Stimulated activated naive B cell treated with anti-CD40 and anti-IgM and Interleukin-4, amounts not matched to agents 10 μg/mL and 1 μg/mL and 100 μg/mL, for 72 hours (primary cell): Measurements from ENCODE around the gene VPS54.
"Not testable (repeated sequence)": the region's sequence is repeated elsewhere in the genome, so short reads cannot be mapped to it uniquely, and the experiment has no call there.

Source experiments
- ATAC-seq, 2 donors: fragments of 150-1000 bp; cut with Tn5 transposase; replicated peaks; 2 replicates each; pipeline ENCODE4 v1.10.0; 2021; ENCODE audit warnings: moderate library complexity in 1 of 2
- DNase-seq: peaks from one replicate; pipeline ENCODE4 v3.0.0; 2021
- H3K27ac Mint-ChIP-seq: one replicate; pipeline ENCODE4 v1.8.0; 2022; ENCODE audit warnings: mild to moderate bottlenecking, mixed read lengths
- H3K27me3 Mint-ChIP-seq, 2 donors: one replicate each; pipeline ENCODE4 v1.8.0; 2022; ENCODE audit warnings: mixed read lengths in 2 of 2
- H3K36me3 Mint-ChIP-seq, 2 donors: one replicate each; pipeline ENCODE4 v1.8.0; 2022; ENCODE audit warnings: mixed read lengths in 2 of 2, mild to moderate bottlenecking in 1 of 2
- H3K4me1 Mint-ChIP-seq, 2 donors: one replicate each; pipeline ENCODE4 v1.8.0; 2022; ENCODE audit warnings: mixed read lengths in 2 of 2, mild to moderate bottlenecking in 1 of 2
- H3K4me3 Mint-ChIP-seq, 2 donors: one replicate each; pipeline ENCODE4 v1.8.0; 2022; ENCODE audit warnings: mild to moderate bottlenecking in 2 of 2, mixed read lengths in 2 of 2, moderate library complexity in 1 of 2
- H3K9me3 Mint-ChIP-seq, 2 donors: one replicate each; pipeline ENCODE4 v1.8.0; 2022; ENCODE audit warnings: mixed read lengths in 2 of 2, mild to moderate bottlenecking in 1 of 2

The VPS54 gene

GRCh38 chr2:63975036-63975435 lies 44.2 kb downstream of the VPS54 start:
- not testable (repeated sequence) for H3K27ac Mint-ChIP-seq, DNase-seq, ATAC-seq, H3K9me3 Mint-ChIP-seq, H3K27me3 Mint-ChIP-seq, H3K4me1 Mint-ChIP-seq, H3K4me3 Mint-ChIP-seq
- peaks cover 14 to 43% of the 10 kb centered on the region in 2 donors for H3K36me3 Mint-ChIP-seq

GRCh38 chr2:63962186-63962585 lies 57.0 kb downstream of the VPS54 start:
- no peak for ATAC-seq

GRCh38 chr2:63950414-63950813 lies 68.8 kb downstream of the VPS54 start:
- Mint-ChIP-seq H3K36me3 (peaks cover 33 to 36% of the 10 kb centered on the region in 2 donors), H3K27me3 (no peaks in the 10 kb centered on the region), H3K4me1 (no peaks in the 10 kb centered on the region), H3K9me3 (peaks cover 4 to 8% of the 10 kb centered on the region in 2 donors), H3K4me3 (no peak overlapping the region), H3K27ac (no peak overlapping the region)
- DNase-seq (no peak), ATAC-seq (no peak)

More at GRCh38 chr2:63962186-63962585, 57.0 kb downstream of the VPS54 start:
- Mint-ChIP-seq H3K9me3 (no peaks in the 10 kb centered on the region), H3K4me3 (no peak overlapping the region), H3K4me1 (no peaks in the 10 kb centered on the region), H3K36me3 (peaks cover 8 to 16% of the 10 kb centered on the region in 2 donors), H3K27me3 (no peaks in the 10 kb centered on the region), H3K27ac (no peak overlapping the region)
- DNase-seq, result no peak

- no peaks in the 10 kb centered on the region for H3K27me3 Mint-ChIP-seq
- peaks cover 16 to 30% of the 10 kb centered on the region in 2 donors for H3K36me3 Mint-ChIP-seq
- H3K9me3 Mint-ChIP-seq, result peaks cover 3% of the 10 kb centered on the region in 2 donors
- no peaks in the 10 kb centered on the region for H3K4me1 Mint-ChIP-seq
- ATAC-seq (no peak), DNase-seq (no peak)
- no peak overlapping the region for H3K4me3 Mint-ChIP-seq
- no peak overlapping the region for H3K27ac Mint-ChIP-seq
Measured at GRCh38 chr2:63942788-63943187, 76.4 kb downstream of the VPS54 start.

GRCh38 chr2:63932104-63932503 lies 87.1 kb downstream of the VPS54 start:
- H3K36me3 Mint-ChIP-seq, result peaks cover 52 to 61% of the 10 kb centered on the region in 2 donors
- not testable (repeated sequence) for H3K9me3 Mint-ChIP-seq, H3K27ac Mint-ChIP-seq, ATAC-seq, DNase-seq, H3K4me1 Mint-ChIP-seq, H3K27me3 Mint-ChIP-seq, H3K4me3 Mint-ChIP-seq

GRCh38 chr2:63926815-63927214 lies 92.4 kb downstream of the VPS54 start:
- H3K27ac Mint-ChIP-seq, result no peak overlapping the region
- H3K36me3 Mint-ChIP-seq, result peaks cover 57 to 64% of the 10 kb centered on the region in 2 donors
- ATAC-seq (no peak), DNase-seq (no peak)
- H3K4me3 Mint-ChIP-seq, result no peak overlapping the region
- peaks cover 0 to 5% of the 10 kb centered on the region in 2 donors for H3K9me3 Mint-ChIP-seq
- H3K27me3 Mint-ChIP-seq, result no peaks in the 10 kb centered on the region
- H3K4me1 Mint-ChIP-seq, result peaks cover 3 to 8% of the 10 kb centered on the region in 2 donors

- no peak for DNase-seq
- Mint-ChIP-seq H3K9me3 (no peaks in the 10 kb centered on the region), H3K4me1 (no peaks in the 10 kb centered on the region), H3K27ac (no peak overlapping the region), H3K4me3 (no peak overlapping the region), H3K27me3 (no peaks in the 10 kb centered on the region), H3K36me3 (peaks cover 14 to 31% of the 10 kb centered on the region in 2 donors)
- ATAC-seq, result no peak
Measured at GRCh38 chr2:63914311-63914710, 104.9 kb downstream of the VPS54 start.

- no peaks in the 10 kb centered on the region for H3K27me3 Mint-ChIP-seq
- no peak for ATAC-seq
- H3K4me3 Mint-ChIP-seq, result no peak overlapping the region
- no peak for DNase-seq
- H3K36me3 Mint-ChIP-seq, result peaks cover 56 to 83% of the 10 kb centered on the region in 2 donors
- H3K4me1 Mint-ChIP-seq, result no peaks in the 10 kb centered on the region
- H3K27ac Mint-ChIP-seq, result no peak overlapping the region
- H3K9me3 Mint-ChIP-seq, result peaks cover 0 to 11% of the 10 kb centered on the region in 2 donors
Measured at GRCh38 chr2:63903003-63903402, 116.2 kb downstream of the VPS54 start.

- no peak for ATAC-seq
- Mint-ChIP-seq H3K9me3 (peaks cover 0 to 11% of the 10 kb centered on the region in 2 donors), H3K27me3 (no peaks in the 10 kb centered on the region), H3K4me1 (no peaks in the 10 kb centered on the region), H3K4me3 (no peak overlapping the region), H3K36me3 (peaks cover 50 to 76% of the 10 kb centered on the region in 2 donors), H3K27ac (peak overlapping the region; percentile 37)
- DNase-seq, result no peak
Measured at GRCh38 chr2:63902149-63902548, 117.1 kb downstream of the VPS54 start.

- no peak overlapping the region for H3K4me3 Mint-ChIP-seq
- H3K4me1 Mint-ChIP-seq, result no peaks in the 10 kb centered on the region
- no peaks in the 10 kb centered on the region for H3K27me3 Mint-ChIP-seq
- H3K36me3 Mint-ChIP-seq, result peaks cover 38 to 56% of the 10 kb centered on the region in 2 donors
- peaks cover 0 to 9% of the 10 kb centered on the region in 2 donors for H3K9me3 Mint-ChIP-seq
- H3K27ac Mint-ChIP-seq, result no peak overlapping the region
- DNase-seq (no peak), ATAC-seq (no peak)
Measured at GRCh38 chr2:63899639-63900038, 119.6 kb downstream of the VPS54 start.

- ATAC-seq (no peak), DNase-seq (no peak)
- H3K27me3 Mint-ChIP-seq, result no peaks in the 10 kb centered on the region
- H3K36me3 Mint-ChIP-seq, result peaks cover 38 to 55% of the 10 kb centered on the region in 2 donors
- no peaks in the 10 kb centered on the region for H3K4me1 Mint-ChIP-seq
- no peak overlapping the region for H3K27ac Mint-ChIP-seq
- H3K9me3 Mint-ChIP-seq, result peaks cover 0 to 6% of the 10 kb centered on the region in 2 donors
- H3K4me3 Mint-ChIP-seq, result no peak overlapping the region
Measured at GRCh38 chr2:63898839-63899238, 120.4 kb downstream of the VPS54 start.

- no peak for DNase-seq
- peaks cover 22 to 27% of the 10 kb centered on the region in 2 donors for H3K36me3 Mint-ChIP-seq
- H3K27ac Mint-ChIP-seq, result no peak overlapping the region
- no peaks in the 10 kb centered on the region for H3K27me3 Mint-ChIP-seq
- no peaks in the 10 kb centered on the region for H3K4me1 Mint-ChIP-seq
- H3K9me3 Mint-ChIP-seq, result no peaks in the 10 kb centered on the region
- no peak overlapping the region for H3K4me3 Mint-ChIP-seq
- no peak for ATAC-seq
Measured at GRCh38 chr2:63894167-63894566, 125.1 kb downstream of the VPS54 start.

- peaks cover 20 to 28% of the 10 kb centered on the region in 2 donors for H3K36me3 Mint-ChIP-seq
- no peak overlapping the region for H3K4me3 Mint-ChIP-seq
- DNase-seq (no peak), ATAC-seq (no peak)
- H3K9me3 Mint-ChIP-seq, result no peaks in the 10 kb centered on the region
- H3K4me1 Mint-ChIP-seq, result peaks cover 0 to 1% of the 10 kb centered on the region in 2 donors
- H3K27ac Mint-ChIP-seq, result no peak overlapping the region
- no peaks in the 10 kb centered on the region for H3K27me3 Mint-ChIP-seq
Measured at GRCh38 chr2:63893163-63893562, 126.1 kb downstream of the VPS54 start.

- no peaks in the 10 kb centered on the region for H3K27me3 Mint-ChIP-seq
- H3K27ac Mint-ChIP-seq, result peak overlapping the region; percentile 14
- no peak for DNase-seq
- H3K36me3 Mint-ChIP-seq, result peaks cover 21 to 29% of the 10 kb centered on the region in 2 donors
- no peak for ATAC-seq
- H3K4me3 Mint-ChIP-seq, result no peak overlapping the region
- peaks cover 0 to 1% of the 10 kb centered on the region in 2 donors for H3K4me1 Mint-ChIP-seq
- no peaks in the 10 kb centered on the region for H3K9me3 Mint-ChIP-seq
Measured at GRCh38 chr2:63891488-63892030, 127.7 kb downstream of the VPS54 start.

- no peak for ATAC-seq
- H3K4me3 Mint-ChIP-seq, result no peak overlapping the region
- no peak for DNase-seq
- no peak overlapping the region for H3K27ac Mint-ChIP-seq
- no peaks in the 10 kb centered on the region for H3K27me3 Mint-ChIP-seq
- no peaks in the 10 kb centered on the region for H3K9me3 Mint-ChIP-seq
- peaks cover 22 to 31% of the 10 kb centered on the region in 2 donors for H3K36me3 Mint-ChIP-seq
- peaks cover 0 to 1% of the 10 kb centered on the region in 2 donors for H3K4me1 Mint-ChIP-seq
Measured at GRCh38 chr2:63890678-63891077, 128.6 kb downstream of the VPS54 start.
